HL-60 (cell line): ENCODE measurements around the gene CHRNB1.

Experiments
- DNase-seq, 2 experiments: peaks; one replicate each; pipeline ENCODE4 v3.0.0-alpha.2; 2010 to 2020; ENCODE audit warnings: low read depth in 1 of 2, low spot score in 1 of 2
- H3K27ac ChIP-seq: fragments of 250-450 bp; sonication (Bioruptor Pico); replicated peaks from 2 replicates; pipeline ENCODE4 v1.5.1; 2020; ENCODE audit warnings: mild to moderate bottlenecking, moderate library complexity
- H3K27me3 ChIP-seq: fragments of 250-450 bp; sonication (Bioruptor Pico); 2 replicates; pipeline ENCODE4 v1.5.1; 2021; ENCODE audit warnings: mild to moderate bottlenecking, moderate library complexity; ENCODE audit not compliant: insufficient read depth, poor library complexity, severe bottlenecking
- H3K4me3 ChIP-seq: replicated peaks from 2 replicates; pipeline ENCODE4 v1.5.1; 2011; ENCODE audit warnings: mild to moderate bottlenecking, control low read depth, low read length; ENCODE audit not compliant: insufficient read depth
- CTCF ChIP-seq: IDR thresholded peaks from one replicate; pipeline ENCODE4 v1.5.1; 2011; ENCODE audit warnings: low read length, control low read depth, inconsistent platforms; ENCODE audit not compliant: insufficient read depth
- GABPA ChIP-seq: IDR thresholded peaks from 2 replicates; pipeline ENCODE4 v1.6.1; 2012; ENCODE audit warnings: low read depth
- POLR2AphosphoS5 ChIP-seq: IDR thresholded peaks from 2 replicates; pipeline ENCODE4 v1.6.1; 2012; ENCODE audit warnings: low read depth
- REST ChIP-seq: IDR thresholded peaks from 2 replicates; pipeline ENCODE4 v1.6.1; 2012; ENCODE audit warnings: low read depth; ENCODE audit not compliant: insufficient replicate concordance
- SPI1 ChIP-seq: IDR thresholded peaks from 2 replicates; pipeline ENCODE4 v1.6.1; 2012; ENCODE audit warnings: low read depth, mild to moderate bottlenecking, borderline replicate concordance

CHRNB1 gene

GRCh38 chr17:7404737-7405349 lies 40.0 kb upstream of the CHRNB1 start:
- Histone ChIP-seq H3K27me3 (peaks cover 2% of the 10 kb centered on the region), H3K27ac (no peak overlapping the region), H3K4me3 (peak overlapping the region; percentile 54)
- DNase-seq: peak in 1 of 2 experiments; percentile 2
- TF ChIP-seq SPI1: no peak
- no peak for TF ChIP-seq CTCF
- TF ChIP-seq REST: no peak
- no peak for TF ChIP-seq POLR2AphosphoS5
- no peak for TF ChIP-seq GABPA

- Histone ChIP-seq H3K27ac (no peak overlapping the region), H3K4me3 (no peak overlapping the region), H3K27me3 (peaks cover 2% of the 10 kb centered on the region)
- no peak for TF ChIP-seq REST
- no peak for TF ChIP-seq CTCF
- no peak for TF ChIP-seq POLR2AphosphoS5
- TF ChIP-seq SPI1: no peak
- TF ChIP-seq GABPA: no peak
- DNase-seq: no peak
These were observed 39.3 kb upstream of the CHRNB1 start for GRCh38 chr17:7405350-7406234.

- H3K27ac ChIP-seq: no peak overlapping the region
- no peak for DNase-seq
- H3K4me3 ChIP-seq: no peak overlapping the region
- peaks cover 2% of the 10 kb centered on the region for H3K27me3 ChIP-seq
- TF ChIP-seq CTCF (no peak), GABPA (no peak), REST (no peak), SPI1 (no peak), POLR2AphosphoS5 (no peak)
These were observed 38.5 kb upstream of the CHRNB1 start for GRCh38 chr17:7406235-7406825.
